ENCODE data around the gene PTPRN2. TPM values are rescaled to one million over a fixed set of nuclear protein-coding genes. Genes with fewer than 3 reads are reported as not detected.

The PTPRN2 gene
- total and polyA plus RNA-seq, 8 donors, result 4.9 to 136 (median 46.8) TPM

DNA sequence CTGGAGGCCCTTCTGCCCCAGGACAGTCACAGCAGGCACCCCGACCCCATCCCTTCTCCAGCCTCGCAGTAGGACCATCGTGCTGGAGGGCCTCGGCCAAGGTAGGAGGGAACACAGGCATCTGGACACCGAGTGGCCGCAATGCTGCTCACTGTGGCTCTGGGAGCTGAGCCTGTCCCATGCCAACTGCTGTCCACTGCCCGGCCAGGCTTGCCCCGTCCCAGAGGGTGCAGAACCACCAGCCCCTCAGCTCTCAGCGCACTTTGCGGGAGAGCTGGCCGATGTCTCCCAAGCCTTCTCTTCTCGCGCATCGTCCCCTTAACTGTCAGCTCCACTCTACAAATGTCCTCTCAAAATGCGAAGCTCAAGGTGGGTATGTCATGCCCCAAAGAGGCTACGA, 197.2 kb downstream of the PTPRN2 start:
- no peak for DNase-seq
- intact Hi-C loops (cut with DNase I; ENCODE audit: low total_unique reads), result no loop called here
- no peaks in the 10 kb centered on the region for H3K9me3 ChIP-seq
- no peak for TF ChIP-seq EP300 (IDR thresholded peaks at IDR 0.05)
- TF ChIP-seq POLR2AphosphoS5 (IDR thresholded peaks at IDR 0.05), result no peak
- TF ChIP-seq, protein P1, sequence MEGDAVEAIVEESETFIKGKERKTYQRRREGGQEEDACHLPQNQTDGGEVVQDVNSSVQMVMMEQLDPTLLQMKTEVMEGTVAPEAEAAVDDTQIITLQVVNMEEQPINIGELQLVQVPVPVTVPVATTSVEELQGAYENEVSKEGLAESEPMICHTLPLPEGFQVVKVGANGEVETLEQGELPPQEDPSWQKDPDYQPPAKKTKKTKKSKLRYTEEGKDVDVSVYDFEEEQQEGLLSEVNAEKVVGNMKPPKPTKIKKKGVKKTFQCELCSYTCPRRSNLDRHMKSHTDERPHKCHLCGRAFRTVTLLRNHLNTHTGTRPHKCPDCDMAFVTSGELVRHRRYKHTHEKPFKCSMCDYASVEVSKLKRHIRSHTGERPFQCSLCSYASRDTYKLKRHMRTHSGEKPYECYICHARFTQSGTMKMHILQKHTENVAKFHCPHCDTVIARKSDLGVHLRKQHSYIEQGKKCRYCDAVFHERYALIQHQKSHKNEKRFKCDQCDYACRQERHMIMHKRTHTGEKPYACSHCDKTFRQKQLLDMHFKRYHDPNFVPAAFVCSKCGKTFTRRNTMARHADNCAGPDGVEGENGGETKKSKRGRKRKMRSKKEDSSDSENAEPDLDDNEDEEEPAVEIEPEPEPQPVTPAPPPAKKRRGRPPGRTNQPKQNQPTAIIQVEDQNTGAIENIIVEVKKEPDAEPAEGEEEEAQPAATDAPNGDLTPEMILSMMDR (IDR thresholded peaks at IDR 0.05), result no peak
- TF ChIP-seq POLR2A (IDR thresholded peaks at IDR 0.05), result no peak
- no peaks in the 10 kb centered on the region for H3K36me3 ChIP-seq
- no peak overlapping the region for H3K4me3 ChIP-seq
- peaks cover 0 to 6% (median 0%) of the 10 kb centered on the region in 3 donors for H3K27me3 ChIP-seq
- peaks cover 0 to 8% (median 5%) of the 10 kb centered on the region in 4 donors for H3K4me1 ChIP-seq
- whole genome bisulfite sequencing, 5 donors, result 87 to 96% (median 94%) methylated on average over 16 of the region's 16 CpGs
- H3K27ac ChIP-seq, result no peak overlapping the region

DNA sequence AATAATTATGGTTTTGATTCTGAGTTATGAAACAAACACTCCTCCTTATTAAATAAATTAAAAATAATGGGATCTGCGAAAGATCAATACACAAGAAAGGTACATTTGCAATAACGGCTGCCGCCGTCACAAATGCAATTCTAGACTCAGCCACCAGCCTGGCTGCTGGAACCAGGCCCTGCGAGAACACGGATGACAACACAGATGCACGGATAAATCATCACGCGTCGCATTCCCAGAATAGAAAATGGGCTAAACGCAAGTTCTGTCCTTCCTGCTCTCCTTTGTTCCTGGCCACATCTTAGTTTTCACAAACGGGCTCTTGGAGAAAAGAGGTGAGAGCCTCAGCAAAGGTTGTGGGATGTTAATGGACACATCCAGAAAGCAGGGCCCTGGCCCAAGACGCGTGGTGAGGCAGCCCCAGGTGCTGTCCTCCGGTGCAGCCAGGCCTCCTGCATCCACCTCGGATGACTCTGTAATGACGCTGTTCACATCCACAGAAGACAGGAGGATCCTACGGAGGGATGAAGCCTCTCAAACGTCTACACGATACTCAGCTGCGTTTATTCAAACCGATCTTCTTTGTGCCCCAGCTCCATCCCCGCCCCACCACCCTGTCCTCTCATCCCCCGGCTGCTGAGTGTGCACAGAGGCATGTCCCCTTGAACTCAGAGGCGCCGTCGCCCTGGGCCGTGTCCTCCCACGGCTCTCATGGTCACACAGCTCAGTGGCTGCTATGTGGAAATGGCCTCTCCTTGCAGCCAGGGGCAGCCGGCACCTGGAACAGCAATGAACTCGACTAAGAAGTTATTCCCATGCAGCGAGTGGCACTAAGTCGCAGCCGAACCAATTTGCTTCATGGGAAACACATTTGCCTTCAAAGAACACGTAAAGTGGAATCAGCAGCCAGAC, 197.9 kb downstream of the PTPRN2 start:
- no peak for DNase-seq
- no peak for TF ChIP-seq POLR2A (IDR thresholded peaks at IDR 0.05)
- TF ChIP-seq POLR2AphosphoS5 (IDR thresholded peaks at IDR 0.05), result no peak
- TF ChIP-seq EP300 (IDR thresholded peaks at IDR 0.05), result no peak
- TF ChIP-seq, protein P1 (IDR thresholded peaks at IDR 0.05), result no peak
- Histone ChIP-seq H3K9me3 (no peaks in the 10 kb centered on the region), H3K4me1 (peaks cover 0 to 5% (median 2%) of the 10 kb centered on the region in 4 donors), H3K4me3 (no peak overlapping the region), H3K27ac (no peak overlapping the region), H3K27me3 (peaks cover 0 to 6% (median 0%) of the 10 kb centered on the region in 3 donors), H3K36me3 (no peaks in the 10 kb centered on the region)
- intact Hi-C loops (cut with DNase I; ENCODE audit: low total_unique reads), result no loop called here
- WGBS, 5 donors, result 81 to 92% (median 86%) methylated on average over 35 of the region's 35 CpGs

DNA sequence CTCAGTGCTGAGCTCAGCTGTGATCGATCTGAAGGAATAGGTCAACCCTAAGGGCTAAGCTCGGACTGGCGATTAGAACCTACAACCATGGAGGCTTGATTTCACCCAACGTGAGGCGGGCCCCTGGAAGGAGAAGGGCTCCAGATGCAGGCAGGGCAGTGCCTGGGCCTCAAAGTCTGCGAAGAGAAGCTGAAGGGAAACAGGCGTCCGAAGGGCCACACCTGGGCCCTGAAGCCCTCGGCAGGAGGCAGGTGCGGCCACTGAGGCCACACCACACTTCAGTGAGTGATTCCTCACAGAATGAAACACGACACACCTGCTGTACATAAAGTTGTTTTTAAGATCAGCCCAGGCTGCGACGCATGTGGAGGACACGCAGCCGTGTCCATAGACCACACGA, 198.7 kb downstream of the PTPRN2 start:
- no peaks in the 10 kb centered on the region for H3K9me3 ChIP-seq
- intact Hi-C loops (cut with DNase I; ENCODE audit: low total_unique reads), result no loop called here
- peaks cover 0 to 6% (median 0%) of the 10 kb centered on the region in 3 donors for H3K27me3 ChIP-seq
- no peak for TF ChIP-seq POLR2A (IDR thresholded peaks at IDR 0.05)
- TF ChIP-seq, protein P1 (IDR thresholded peaks at IDR 0.05), result no peak
- TF ChIP-seq POLR2AphosphoS5 (IDR thresholded peaks at IDR 0.05), result no peak
- no peak for TF ChIP-seq EP300 (IDR thresholded peaks at IDR 0.05)
- H3K4me3 ChIP-seq, result no peak overlapping the region
- no peaks in the 10 kb centered on the region for H3K4me1 ChIP-seq
- WGBS, 5 donors, result 87 to 95% (median 90%) methylated on average over 16 of the region's 16 CpGs
- no peak for DNase-seq
- H3K27ac ChIP-seq, result no peak overlapping the region
- H3K36me3 ChIP-seq, result no peaks in the 10 kb centered on the region

DNA sequence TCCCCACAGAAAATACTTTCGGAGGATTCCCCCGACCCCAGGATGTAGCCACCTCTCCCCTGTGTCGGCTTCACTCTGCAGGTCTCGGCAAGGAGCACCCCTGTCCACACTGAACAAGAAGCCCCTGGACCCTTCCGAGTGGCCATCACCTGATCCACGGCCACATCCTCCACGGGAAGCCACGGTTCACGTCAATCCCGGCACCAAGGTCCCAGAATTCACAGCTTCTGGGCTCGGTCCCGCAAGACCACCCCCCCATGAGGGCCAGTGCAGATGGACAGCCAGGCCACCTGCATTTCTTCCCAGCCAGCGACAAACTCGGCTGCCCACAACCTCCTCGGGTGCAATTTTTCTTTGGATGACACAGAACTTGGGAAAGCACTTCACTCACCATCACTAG, 199.6 kb downstream of the PTPRN2 start:
- no peak for DNase-seq
- no peak overlapping the region for H3K4me3 ChIP-seq
- H3K27ac ChIP-seq, result no peak overlapping the region
- TF ChIP-seq, protein P1 (IDR thresholded peaks at IDR 0.05), result no peak
- peaks cover 0 to 6% (median 0%) of the 10 kb centered on the region in 3 donors for H3K27me3 ChIP-seq
- intact Hi-C loops (cut with DNase I; ENCODE audit: low total_unique reads), result no loop called here
- no peaks in the 10 kb centered on the region for H3K9me3 ChIP-seq
- H3K36me3 ChIP-seq, result no peaks in the 10 kb centered on the region
- H3K4me1 ChIP-seq, result no peaks in the 10 kb centered on the region
- 72 to 83% (median 79%) methylated on average over 14 to 15 of the region's 15 CpGs for WGBS, 5 donors
